Keratinocyte (primary cell): Measurements from ENCODE around the gene CDS1. TPM values are rescaled to one million over a fixed set of nuclear protein-coding genes. Genes with fewer than 3 reads are reported as not detected.

Experiments used
- DNase-seq: peaks from one replicate; pipeline ENCODE4 v3.0.0-alpha.2; 2011; ENCODE audit warnings: low read depth, missing footprints, low spot score
- FAIRE-seq: peaks from 2 replicates; lab custom pipeline; 2011; peaks lifted over from hg19 to GRCh38; lab: Jason Lieb, UNC
- H2AFZ ChIP-seq: 2 replicates; pipeline ENCODE4 v1.6.0; 2012; ENCODE audit warnings: low read length, control low read depth, inconsistent platforms; ENCODE audit not compliant: control insufficient read depth
- H3K27ac ChIP-seq: 2 replicates; pipeline ENCODE4 v1.5.1; 2011; ENCODE audit warnings: low read length; ENCODE audit not compliant: control insufficient read depth, insufficient read depth
- H3K27me3 ChIP-seq: 3 replicates; pipeline ENCODE4 v1.6.0; 2011; ENCODE audit warnings: low read length; ENCODE audit not compliant: control insufficient read depth, insufficient read depth; ENCODE audit errors: extremely low read depth
- H3K36me3 ChIP-seq, 2 experiments: 2 replicates in 1 of 2; 3 replicates in 1 of 2; pipeline ENCODE4 v1.5.1; 2011; ENCODE audit warnings: low read length in 2 of 2, mild to moderate bottlenecking in 1 of 2; ENCODE audit not compliant: control insufficient read depth in 2 of 2, insufficient read depth in 2 of 2; ENCODE audit errors: extremely low read depth in 1 of 2
- H3K4me1 ChIP-seq: 3 replicates; pipeline ENCODE4 v1.5.1; 2011; ENCODE audit warnings: low read length; ENCODE audit not compliant: control insufficient read depth, insufficient read depth; ENCODE audit errors: extremely low read depth
- H3K4me2 ChIP-seq: 3 replicates; pipeline ENCODE4 v1.6.0; 2011; ENCODE audit warnings: low read depth, low read length; ENCODE audit not compliant: control insufficient read depth, insufficient read depth; ENCODE audit errors: extremely low read depth
- H3K4me3 ChIP-seq, 3 experiments: fragments of 200-600 bp in 1 of 3; sonication (generic) in 1 of 3; 2 replicates in 2 of 3; 3 replicates in 1 of 3; pipeline ENCODE4 v1.5.1; 2011 to 2016; ENCODE audit warnings: low read length in 3 of 3, mild to moderate bottlenecking in 3 of 3, control low read depth in 2 of 3, inconsistent platforms in 1 of 3, low read depth in 1 of 3, mixed read lengths in 1 of 3, mixed run types in 1 of 3, moderate library complexity in 1 of 3; ENCODE audit not compliant: control insufficient read depth in 2 of 3, insufficient read depth in 2 of 3; ENCODE audit errors: extremely low read depth in 1 of 3
- H3K79me2 ChIP-seq: 2 replicates; pipeline ENCODE4 v1.6.0; 2012; ENCODE audit warnings: low read length; ENCODE audit not compliant: control insufficient read depth, insufficient read depth
- H3K9ac ChIP-seq: 3 replicates; pipeline ENCODE4 v1.6.0; 2011; ENCODE audit warnings: low read length; ENCODE audit not compliant: control insufficient read depth, insufficient read depth; ENCODE audit errors: extremely low read depth
- H3K9me1 ChIP-seq: 3 replicates; pipeline ENCODE4 v1.6.0; 2011; ENCODE audit warnings: low read length; ENCODE audit not compliant: control insufficient read depth, insufficient read depth; ENCODE audit errors: extremely low read depth
- H3K9me3 ChIP-seq: 2 replicates; pipeline ENCODE4 v1.5.1; 2012; ENCODE audit warnings: low read depth, low read length; ENCODE audit not compliant: control insufficient read depth
- H4K20me1 ChIP-seq: 3 replicates; pipeline ENCODE4 v1.6.0; 2011; ENCODE audit warnings: low read length; ENCODE audit not compliant: control insufficient read depth, insufficient read depth; ENCODE audit errors: extremely low read depth
- EZH2 ChIP-seq: IDR thresholded peaks from one replicate; pipeline ENCODE4 v1.6.1; 2012; ENCODE audit warnings: inconsistent platforms, mild to moderate bottlenecking, low read length, moderate library complexity
- dilution Hi-C: fragments of 300-500 bp; cut with MboI; formaldehyde crosslinking; loops from one replicate; pipeline ENCODE4 v1.7.0; 2020; ENCODE audit warnings: low sequenced_read_pairs; ENCODE audit not compliant: extremely low pct_ligation_motif_present
- polyA plus RNA-seq, 5 experiments: library from polyadenylated mRNA; depleted of rRNA in 3 of 5; stranded (reverse) in 3 of 5; stranded (forward) in 1 of 5; unstranded in 1 of 5; fragments of >200 nt; gene quantifications; 1 replicate in 1 of 5; 2 replicates in 3 of 5; 3 replicates in 1 of 5; pipeline versions ENCODE4 v1.2.1 to v1.2.3, GENCODE V29; 2011 to 2012; ENCODE audit warnings: missing spikeins in 2 of 5, low read depth in 1 of 5, low replicate concordance in 1 of 5
- TF ChIP-seq, protein P1 (sequence below), 3 experiments: IDR thresholded peaks in 1 of 3; conservative IDR thresholded peaks in 1 of 3; optimal IDR thresholded peaks in 1 of 3; 2 replicates in 2 of 3; 3 replicates in 1 of 3; pipeline versions ENCODE3 to v1.5.1; 2011; ENCODE audit warnings: low read length in 3 of 3, mild to moderate bottlenecking in 3 of 3, moderate library complexity in 2 of 3, control low read depth in 1 of 3, inconsistent platforms in 1 of 3; ENCODE audit not compliant: insufficient read depth in 2 of 3; ENCODE audit errors: extremely low read depth in 1 of 3

Gene CDS1
- polyA plus RNA-seq, 1 donor (not counting 4 experiments of a cell fraction or from before 2014, with no cell fraction given): 21.7 TPM

DNA sequence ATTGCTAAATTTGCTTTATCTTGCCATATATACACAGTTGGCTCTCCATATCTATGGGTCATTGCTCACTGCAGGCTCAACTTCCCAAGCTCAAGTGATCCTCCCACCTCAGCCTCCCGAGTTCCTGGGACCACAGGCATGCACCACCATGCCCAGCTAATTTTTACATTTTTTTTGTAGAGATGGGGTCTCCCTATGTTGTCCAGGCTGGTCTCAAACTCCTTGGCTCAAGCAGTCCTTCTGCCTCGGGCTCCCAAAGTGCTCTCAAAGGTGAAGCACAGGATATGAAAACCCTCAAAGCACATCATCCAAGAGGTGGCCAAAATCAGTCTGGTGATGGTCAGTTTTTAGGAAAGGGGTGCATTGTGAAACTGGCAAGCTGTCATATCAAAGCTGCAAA is 11.8 kb downstream of the CDS1 start:
- H3K9ac ChIP-seq: no peak overlapping the region
- TF ChIP-seq EZH2: no peak
- TF ChIP-seq, protein P1, sequence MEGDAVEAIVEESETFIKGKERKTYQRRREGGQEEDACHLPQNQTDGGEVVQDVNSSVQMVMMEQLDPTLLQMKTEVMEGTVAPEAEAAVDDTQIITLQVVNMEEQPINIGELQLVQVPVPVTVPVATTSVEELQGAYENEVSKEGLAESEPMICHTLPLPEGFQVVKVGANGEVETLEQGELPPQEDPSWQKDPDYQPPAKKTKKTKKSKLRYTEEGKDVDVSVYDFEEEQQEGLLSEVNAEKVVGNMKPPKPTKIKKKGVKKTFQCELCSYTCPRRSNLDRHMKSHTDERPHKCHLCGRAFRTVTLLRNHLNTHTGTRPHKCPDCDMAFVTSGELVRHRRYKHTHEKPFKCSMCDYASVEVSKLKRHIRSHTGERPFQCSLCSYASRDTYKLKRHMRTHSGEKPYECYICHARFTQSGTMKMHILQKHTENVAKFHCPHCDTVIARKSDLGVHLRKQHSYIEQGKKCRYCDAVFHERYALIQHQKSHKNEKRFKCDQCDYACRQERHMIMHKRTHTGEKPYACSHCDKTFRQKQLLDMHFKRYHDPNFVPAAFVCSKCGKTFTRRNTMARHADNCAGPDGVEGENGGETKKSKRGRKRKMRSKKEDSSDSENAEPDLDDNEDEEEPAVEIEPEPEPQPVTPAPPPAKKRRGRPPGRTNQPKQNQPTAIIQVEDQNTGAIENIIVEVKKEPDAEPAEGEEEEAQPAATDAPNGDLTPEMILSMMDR (optimal IDR thresholded peaks at IDR 0.05 in 1 of 3, IDR thresholded peaks at IDR 0.05 in 1 of 3, conservative IDR thresholded peaks at IDR 0.05 in 1 of 3; ENCODE audit: extremely low read depth in 1 of 3, insufficient read depth in 2 of 3, low read length in 3 of 3): no peak
- no peaks in the 10 kb centered on the region for H3K9me1 ChIP-seq
- dilution Hi-C loops: no loop called here
- DNase-seq (no peak), FAIRE-seq (no peak)
- H3K4me1 ChIP-seq: peaks cover 17% of the 10 kb centered on the region
- no peaks in the 10 kb centered on the region for H3K27me3 ChIP-seq
- no peak overlapping the region for H2AFZ ChIP-seq
- H3K9me3 ChIP-seq: no peaks in the 10 kb centered on the region
- no peaks in the 10 kb centered on the region for H4K20me1 ChIP-seq
- H3K27ac ChIP-seq: no peak overlapping the region
- no peak overlapping the region for H3K4me2 ChIP-seq
- no peaks in the 10 kb centered on the region for H3K36me3 ChIP-seq
- peaks cover 42% of the 10 kb centered on the region for H3K79me2 ChIP-seq
- H3K4me3 ChIP-seq: no peak overlapping the region

DNA sequence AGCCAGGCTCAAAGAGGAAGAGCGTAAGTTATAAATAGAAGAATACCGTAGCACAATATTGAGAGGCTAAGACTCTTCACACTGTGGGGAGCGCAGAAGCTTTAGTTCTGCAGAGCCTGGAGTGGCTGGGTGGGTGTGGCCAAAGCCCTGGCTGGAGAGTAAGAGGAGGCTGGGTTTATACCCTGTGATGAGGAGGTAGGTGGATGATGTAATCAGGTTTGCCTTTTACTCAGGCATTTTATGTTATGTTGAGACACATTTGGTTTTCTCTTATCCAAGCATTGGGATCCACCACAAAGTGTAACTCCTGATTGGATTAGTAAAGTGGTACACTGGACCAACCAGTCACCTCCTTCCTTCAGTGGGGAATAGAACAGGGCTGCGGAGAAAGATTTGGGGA is 13.9 kb downstream of the CDS1 start:
- peaks cover 39% of the 10 kb centered on the region for H3K79me2 ChIP-seq
- peak overlapping the region; percentile 4 for H3K4me2 ChIP-seq
- H2AFZ ChIP-seq: no peak overlapping the region
- H3K4me3 ChIP-seq: no peak overlapping the region
- no peaks in the 10 kb centered on the region for H3K36me3 ChIP-seq
- dilution Hi-C loops: no loop called here
- no peak for TF ChIP-seq EZH2
- TF ChIP-seq, protein P1 (optimal IDR thresholded peaks at IDR 0.05 in 1 of 3, IDR thresholded peaks at IDR 0.05 in 1 of 3, conservative IDR thresholded peaks at IDR 0.05 in 1 of 3; ENCODE audit: extremely low read depth in 1 of 3, insufficient read depth in 2 of 3, low read length in 3 of 3): no peak
- DNase-seq (no peak), FAIRE-seq (peak; percentile 90)
- H3K9me3 ChIP-seq: no peaks in the 10 kb centered on the region
- H3K27me3 ChIP-seq: no peaks in the 10 kb centered on the region
- no peaks in the 10 kb centered on the region for H4K20me1 ChIP-seq
- H3K4me1 ChIP-seq: peaks cover 17% of the 10 kb centered on the region
- no peaks in the 10 kb centered on the region for H3K9me1 ChIP-seq
- peak overlapping the region; percentile 74 for H3K27ac ChIP-seq
- H3K9ac ChIP-seq: no peak overlapping the region
